Nephron (organoid): ENCODE results near the gene FAM53C.
A peak's percentile ranks its signal among the peaks of the same experiment; 100 is the strongest.

Experiments used
- H3K27ac Mint-ChIP-seq, 3 experiments: 2 replicates each; pipeline ENCODE4 v1.8.0; 2020; ENCODE audit warnings: mixed read lengths in 3 of 3, mild to moderate bottlenecking in 2 of 3, moderate library complexity in 1 of 3
- H3K27me3 Mint-ChIP-seq: 2 replicates; pipeline ENCODE4 v1.8.0; 2021; ENCODE audit warnings: low read depth, mild to moderate bottlenecking, moderate library complexity, mixed read lengths
- H3K36me3 Mint-ChIP-seq: 2 replicates; pipeline ENCODE4 v1.8.0; 2020; ENCODE audit warnings: low read depth, mixed read lengths
- H3K4me1 Mint-ChIP-seq: 2 replicates; pipeline ENCODE4 v1.8.0; 2020; ENCODE audit warnings: mixed read lengths
- H3K4me3 Mint-ChIP-seq, 3 experiments: 2 replicates each; pipeline ENCODE4 v1.8.0; 2020; ENCODE audit warnings: mild to moderate bottlenecking in 3 of 3, mixed read lengths in 3 of 3, moderate library complexity in 2 of 3
- H3K9me3 Mint-ChIP-seq: 2 replicates; pipeline ENCODE4 v1.8.0; 2020; ENCODE audit warnings: mixed read lengths
- CTCF ChIP-seq, 3 experiments: fragments of 200-600 bp; sonication (generic); IDR thresholded peaks; one replicate each; pipeline ENCODE4 v1.5.0; 2021; ENCODE audit warnings: antibody characterized with exemption in 3 of 3; ENCODE audit not compliant: unreplicated experiment in 3 of 3

Gene FAM53C

GRCh38 chr5:138330813-138331448 is 7.1 kb upstream of the FAM53C start:
- no peaks in the 10 kb centered on the region for H3K9me3 Mint-ChIP-seq
- H3K27me3 Mint-ChIP-seq, result no peaks in the 10 kb centered on the region
- H3K27ac Mint-ChIP-seq, result peak overlapping the region; percentile 18 to 82 (median 54)
- no peak for TF ChIP-seq CTCF (IDR thresholded peaks at IDR 0.05; ENCODE audit: unreplicated experiment in 3 of 3)
- H3K4me1 Mint-ChIP-seq, result peaks cover 26% of the 10 kb centered on the region
- H3K36me3 Mint-ChIP-seq, result no peaks in the 10 kb centered on the region
- peak overlapping the region; percentile 82 to 91 (median 85) for H3K4me3 Mint-ChIP-seq

GRCh38 chr5:138331449-138332368 is 6.4 kb upstream of the FAM53C start, which contains the start of gene CDC25C:
Gene CDC25C, minus strand, starts transcription at chr5:138331804. Its CDS starts 624 bp downstream, at chr5:138331180.
- peaks cover 26% of the 10 kb centered on the region for H3K4me1 Mint-ChIP-seq
- no peak for TF ChIP-seq CTCF (IDR thresholded peaks at IDR 0.05; ENCODE audit: unreplicated experiment in 3 of 3)
- peak within 1 kb of the TSS; percentile 82 to 91 (median 85) for H3K4me3 Mint-ChIP-seq
- H3K36me3 Mint-ChIP-seq, result no peaks in the 10 kb centered on the region
- H3K27me3 Mint-ChIP-seq, result no peaks in the 10 kb centered on the region
- H3K27ac Mint-ChIP-seq, result peak within 1 kb of the TSS; percentile 18 to 82 (median 54)
- H3K9me3 Mint-ChIP-seq, result no peaks in the 10 kb centered on the region

GRCh38 chr5:138334867-138335447 is 3.1 kb upstream of the FAM53C start:
- peaks cover 35% of the 10 kb centered on the region for H3K4me1 Mint-ChIP-seq
- H3K36me3 Mint-ChIP-seq, result no peaks in the 10 kb centered on the region
- H3K27ac Mint-ChIP-seq, result peak overlapping the region; percentile 20 to 95 (median 82)
- peak overlapping the region; percentile 68 to 73 (median 73) for H3K4me3 Mint-ChIP-seq
- no peak for TF ChIP-seq CTCF (IDR thresholded peaks at IDR 0.05; ENCODE audit: unreplicated experiment in 3 of 3)
- H3K9me3 Mint-ChIP-seq, result no peaks in the 10 kb centered on the region
- no peaks in the 10 kb centered on the region for H3K27me3 Mint-ChIP-seq

- Mint-ChIP-seq H3K36me3 (peaks cover 17% of the 10 kb centered on the region), H3K27ac (peak overlapping the region; percentile 99 to 100 (median 99)), H3K27me3 (no peaks in the 10 kb centered on the region), H3K4me3 (peak overlapping the region; percentile 89 to 95 (median 92)), H3K4me1 (peaks cover 35% of the 10 kb centered on the region), H3K9me3 (no peaks in the 10 kb centered on the region)
- no peak for TF ChIP-seq CTCF (IDR thresholded peaks at IDR 0.05; ENCODE audit: unreplicated experiment in 3 of 3)
These were observed 948 bp upstream of the FAM53C start for GRCh38 chr5:138336952-138337684.

GRCh38 chr5:138338411-138339090 is 485 bp downstream of the FAM53C start:
- no peak for TF ChIP-seq CTCF (IDR thresholded peaks at IDR 0.05; ENCODE audit: unreplicated experiment in 3 of 3)
- H3K27me3 Mint-ChIP-seq, result no peaks in the 10 kb centered on the region
- H3K4me3 Mint-ChIP-seq, result peak overlapping the region; percentile 89 to 95 (median 92)
- H3K36me3 Mint-ChIP-seq, result peaks cover 23% of the 10 kb centered on the region
- H3K27ac Mint-ChIP-seq, result peak overlapping the region; percentile 96 to 100 (median 99)
- H3K4me1 Mint-ChIP-seq, result peaks cover 34% of the 10 kb centered on the region
- no peaks in the 10 kb centered on the region for H3K9me3 Mint-ChIP-seq
